ENCODE results near the gene MDP1.
A peak's percentile ranks its signal among the peaks of the same experiment; 100 is the strongest.
"Not testable (repeated sequence)": the region's sequence is repeated elsewhere in the genome, so short reads cannot be mapped to it uniquely, and the experiment has no call there.

Gene MDP1

GRCh38 chr14:24231263-24232120 lies 15.6 kb upstream of the MDP1 start:
- no peak for DNase-seq (ENCODE audit: low read depth, low spot score)

GRCh38 chr14:24228902-24229301 lies 13.0 kb upstream of the MDP1 start:
- DNase-seq (ENCODE audit: low read depth, low spot score) = no peak

DNA sequence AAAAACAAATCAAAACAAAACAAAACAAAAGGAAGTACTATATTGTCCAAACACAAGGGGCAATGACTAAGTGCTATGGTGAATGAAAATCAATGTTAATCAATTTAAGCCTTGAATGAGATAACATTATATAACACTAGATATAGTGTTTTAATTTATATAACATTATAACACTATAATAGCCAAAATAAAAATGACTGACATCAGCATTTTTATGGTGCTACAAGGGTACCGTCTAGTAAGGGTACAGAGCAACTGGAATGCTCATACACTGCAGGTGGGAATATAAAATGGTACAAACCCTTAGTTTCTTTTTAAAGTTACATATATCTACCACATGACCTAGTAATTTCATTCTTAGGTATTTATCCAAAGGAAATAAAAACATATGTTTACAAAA lies 10.6 kb upstream of the MDP1 start:
- DNase-seq (ENCODE audit: low read depth, low spot score) = no peak

DNA sequence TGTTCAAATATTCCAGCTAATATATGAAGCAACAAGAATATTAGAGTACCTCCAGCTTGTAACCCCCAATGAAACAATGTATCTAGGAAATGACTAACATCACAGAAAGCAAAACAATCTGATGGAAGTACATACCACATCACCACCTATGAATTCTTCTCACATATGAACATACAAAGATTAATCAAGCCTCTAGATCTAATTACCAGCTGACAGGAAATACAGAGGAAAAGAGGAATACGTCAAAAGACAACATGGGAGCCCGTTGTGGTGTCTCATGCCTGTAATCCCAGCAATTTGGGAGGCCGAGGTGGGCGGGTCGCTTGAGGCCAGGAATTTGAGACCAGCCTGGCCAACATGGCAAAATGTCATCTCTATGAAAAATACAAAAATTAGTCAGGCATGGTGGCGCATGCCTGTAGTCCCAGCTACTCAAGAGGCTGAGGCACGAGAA lies 8.8 kb upstream of the MDP1 start:
- DNase-seq (ENCODE audit: low read depth, low spot score) = no peak

GRCh38 chr14:24222987-24223386 lies 7.1 kb upstream of the MDP1 start:
- not testable (repeated sequence) for DNase-seq (ENCODE audit: low read depth, low spot score)

GRCh38 chr14:24219521-24219920 lies 3.7 kb upstream of the MDP1 start:
- DNase-seq (ENCODE audit: low read depth, low spot score) = no peak

DNA sequence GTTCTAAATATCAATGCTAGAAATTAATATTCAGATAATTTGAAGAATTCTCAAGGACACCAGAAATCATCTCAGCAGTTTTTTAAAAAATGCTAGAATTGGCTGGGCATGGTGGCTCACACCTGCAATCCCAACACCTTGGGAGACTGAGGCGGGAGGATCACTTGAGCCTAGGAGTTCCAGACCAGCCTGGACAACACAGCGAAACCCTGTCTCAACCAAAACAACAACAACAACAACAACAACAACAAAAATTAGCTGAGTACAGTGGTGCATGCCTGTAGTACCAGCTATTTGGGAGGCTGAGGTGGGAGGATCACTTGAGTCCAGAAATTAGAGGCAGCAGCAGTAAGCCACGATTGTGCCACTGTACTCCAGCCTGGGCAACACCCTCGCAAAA lies 3.2 kb upstream of the MDP1 start:
- no peak for DNase-seq (ENCODE audit: low read depth, low spot score)

- not testable (repeated sequence) for DNase-seq (ENCODE audit: low read depth, low spot score)
Measured at GRCh38 chr14:24216876-24217275, 1.0 kb upstream of the MDP1 start.

DNA sequence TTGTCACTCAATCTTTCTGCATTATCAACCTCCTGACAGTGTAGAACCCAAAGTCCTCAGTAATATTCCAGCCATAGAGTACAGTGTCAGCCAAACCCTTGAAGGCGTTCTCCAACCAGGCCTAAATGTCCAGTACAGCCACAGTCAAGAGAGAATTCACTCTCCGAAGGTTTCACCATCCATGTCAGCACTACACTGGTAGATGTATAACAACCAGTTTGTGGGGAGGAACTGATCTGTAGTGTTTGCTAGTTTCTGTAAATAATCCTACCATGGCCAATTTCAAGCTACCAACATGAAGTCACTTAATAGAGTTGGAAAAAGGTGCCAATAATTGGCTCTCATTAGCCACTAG lies 456 bp upstream of the MDP1 start:
- no peak for DNase-seq (ENCODE audit: low read depth, low spot score)

DNA sequence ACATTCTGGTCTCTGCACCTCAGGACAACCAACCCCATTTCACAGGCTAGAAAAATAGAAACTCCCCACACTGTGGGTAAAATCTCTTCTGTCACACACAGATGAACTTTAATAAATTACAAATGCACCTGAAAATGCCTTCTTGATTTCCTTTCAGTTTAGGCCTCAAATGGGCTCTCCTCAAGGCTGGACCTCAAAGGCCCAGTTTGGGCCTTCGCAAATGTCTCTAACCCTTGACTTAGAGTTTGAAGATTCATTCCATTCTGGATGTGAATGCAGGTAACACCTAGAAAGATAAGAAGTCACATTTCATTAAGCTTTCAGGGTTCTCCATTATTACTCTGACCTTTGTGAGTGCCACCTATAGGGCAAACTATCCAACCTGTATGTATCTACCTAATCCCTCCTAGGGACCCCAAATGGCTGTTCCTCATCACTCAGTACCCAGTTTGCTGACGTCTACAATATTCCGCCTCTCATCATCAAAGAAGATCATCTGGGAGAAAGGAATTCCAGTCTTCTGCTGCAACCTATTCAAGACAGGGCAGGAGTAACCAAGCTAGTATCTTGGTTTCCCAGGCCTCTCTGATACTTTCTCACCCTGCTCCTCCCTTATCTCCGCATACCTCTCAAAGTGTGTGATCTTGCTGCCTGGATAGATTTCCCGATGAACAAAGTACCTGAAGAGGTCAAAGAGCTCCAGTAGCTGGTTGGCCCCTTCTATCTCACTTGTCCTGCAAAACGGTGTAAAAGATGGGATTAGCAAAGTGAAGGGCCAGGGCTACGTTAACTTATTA lies 1.8 kb downstream of the MDP1 start:
- DNase-seq (ENCODE audit: low read depth, low spot score) = no peak

- DNase-seq (ENCODE audit: low read depth, low spot score) = peak; percentile 93
Measured at GRCh38 chr14:24212924-24213865, 2.7 kb downstream of the MDP1 start, which contains the start of gene CHMP4A. TSS of gene CHMP4A (minus strand) at chr14:24213488. CDS start at chr14:24213439, 49 bp downstream.

DNA sequence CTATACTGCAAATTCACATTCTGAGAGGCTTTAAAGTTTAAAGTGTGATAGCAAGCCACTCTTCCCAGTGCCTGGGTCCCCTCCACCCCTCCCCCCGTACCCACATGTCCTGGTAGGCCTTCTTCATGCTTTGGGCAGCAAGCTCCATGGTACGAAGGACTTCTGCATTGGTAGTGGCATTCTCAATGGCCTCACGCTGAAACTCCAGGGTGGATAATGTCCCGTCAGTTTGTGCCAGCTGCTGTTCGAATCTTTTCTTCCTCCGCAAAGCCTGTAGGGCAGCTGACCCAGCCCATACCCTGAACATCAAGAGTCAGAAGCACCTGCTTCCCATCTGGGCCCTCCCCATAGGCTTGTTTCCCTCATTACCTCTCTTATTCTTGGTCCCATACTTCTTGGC lies 4.6 kb downstream of the MDP1 start:
- no peak for DNase-seq (ENCODE audit: low read depth, low spot score)

GRCh38 chr14:24207625-24208024 lies 8.2 kb downstream of the MDP1 start:
- no peak for DNase-seq (ENCODE audit: low read depth, low spot score)

DNA sequence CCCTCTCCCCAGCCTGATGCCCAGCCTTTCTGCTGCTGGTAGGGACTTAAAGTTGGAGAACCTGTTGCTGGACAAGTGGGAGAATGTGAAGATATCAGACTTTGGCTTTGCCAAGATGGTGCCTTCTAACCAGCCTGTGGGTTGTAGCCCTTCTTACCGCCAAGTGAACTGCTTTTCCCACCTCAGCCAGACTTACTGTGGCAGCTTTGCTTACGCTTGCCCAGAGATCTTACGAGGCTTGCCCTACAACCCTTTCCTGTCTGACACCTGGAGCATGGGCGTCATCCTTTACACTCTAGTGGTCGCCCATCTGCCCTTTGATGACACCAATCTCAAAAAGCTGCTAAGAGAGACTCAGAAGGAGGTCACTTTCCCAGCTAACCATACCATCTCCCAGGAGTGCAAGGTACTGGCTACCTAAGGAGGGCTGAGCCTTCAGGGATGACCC lies 8.7 kb downstream of the MDP1 start:
- no peak for DNase-seq (ENCODE audit: low read depth, low spot score)

DNA sequence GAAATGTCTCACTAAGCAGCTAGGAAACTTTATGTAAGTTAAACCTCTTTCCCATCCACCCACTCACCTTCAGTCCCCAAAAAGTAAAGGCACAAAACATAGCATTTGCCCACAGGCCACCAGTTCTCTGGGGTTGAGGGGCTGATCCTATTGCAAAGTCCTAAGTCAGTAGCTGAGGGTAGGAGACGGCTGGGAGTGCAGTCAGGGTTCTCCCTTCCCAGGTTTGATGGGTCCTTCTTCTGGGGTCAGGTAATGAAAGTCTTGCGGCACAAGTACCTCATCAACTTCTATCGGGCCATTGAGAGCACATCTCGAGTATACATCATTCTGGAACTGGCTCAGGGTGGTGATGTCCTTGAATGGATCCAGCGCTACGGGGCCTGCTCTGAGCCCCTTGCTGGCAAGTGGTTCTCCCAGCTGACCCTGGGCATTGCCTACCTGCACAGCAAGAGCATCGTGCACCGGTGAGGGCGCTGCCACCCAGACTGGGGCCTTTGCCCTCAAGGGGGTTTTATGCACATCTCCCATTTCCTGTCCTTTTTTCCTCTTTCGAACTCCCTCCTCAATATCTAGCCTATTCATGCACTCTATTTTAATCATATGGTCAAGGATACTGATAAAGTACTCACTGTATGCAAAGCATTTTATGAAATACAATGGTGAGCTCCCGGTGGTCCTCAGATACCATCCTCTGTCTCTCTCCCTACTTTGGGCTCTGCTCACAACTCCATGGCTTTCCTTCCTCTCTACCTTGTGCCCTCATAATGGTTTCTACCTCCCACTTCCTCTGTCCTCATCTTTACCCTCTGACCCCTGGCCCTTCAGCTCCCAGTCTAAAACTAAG lies 9.4 kb downstream of the MDP1 start:
- DNase-seq (ENCODE audit: low read depth, low spot score) = no peak

- no peak for DNase-seq (ENCODE audit: low read depth, low spot score)
Measured at GRCh38 chr14:24204163-24205146, 11.4 kb downstream of the MDP1 start.

GRCh38 chr14:24203249-24203886 lies 12.5 kb downstream of the MDP1 start:
- not testable (repeated sequence) for DNase-seq (ENCODE audit: low read depth, low spot score)

DNA sequence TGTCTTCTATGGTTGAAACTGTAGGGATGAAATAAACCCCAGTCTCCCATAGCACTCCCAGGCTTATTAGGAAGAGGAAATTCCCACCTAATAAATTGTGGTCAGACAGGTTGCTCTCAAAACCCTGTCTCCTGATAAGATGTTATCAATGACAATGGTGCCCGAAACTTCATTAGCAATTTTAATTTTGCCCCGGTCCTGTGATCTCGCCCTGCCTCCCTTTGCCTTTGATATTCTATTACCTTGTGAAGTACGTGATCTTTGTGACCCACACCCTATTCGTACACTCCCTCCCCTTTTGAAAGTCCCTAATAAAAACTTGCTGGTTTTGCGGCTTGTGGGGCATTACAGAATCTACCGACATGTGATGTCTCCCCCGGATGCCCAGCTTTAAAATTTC lies 13.3 kb downstream of the MDP1 start:
- DNase-seq (ENCODE audit: low read depth, low spot score) = not testable (repeated sequence)
